NCI-H2196 treated with DMSO at 0.1 percent for 48 hours (cell line): ENCODE results near the gene SYNE4.

Experiments used
- DNase-seq: peaks from one replicate; lab custom pipeline; 2025; ENCODE audit not compliant: unreplicated experiment; lab: John Stamatoyannopoulos, UW

The SYNE4 gene

GRCh38 chr19:36026091-36026876 lies 17.7 kb upstream of the SYNE4 start:
- no peak for DNase-seq

- DNase-seq = no peak
Measured at GRCh38 chr19:36025541-36025940, 16.9 kb upstream of the SYNE4 start.

DNA sequence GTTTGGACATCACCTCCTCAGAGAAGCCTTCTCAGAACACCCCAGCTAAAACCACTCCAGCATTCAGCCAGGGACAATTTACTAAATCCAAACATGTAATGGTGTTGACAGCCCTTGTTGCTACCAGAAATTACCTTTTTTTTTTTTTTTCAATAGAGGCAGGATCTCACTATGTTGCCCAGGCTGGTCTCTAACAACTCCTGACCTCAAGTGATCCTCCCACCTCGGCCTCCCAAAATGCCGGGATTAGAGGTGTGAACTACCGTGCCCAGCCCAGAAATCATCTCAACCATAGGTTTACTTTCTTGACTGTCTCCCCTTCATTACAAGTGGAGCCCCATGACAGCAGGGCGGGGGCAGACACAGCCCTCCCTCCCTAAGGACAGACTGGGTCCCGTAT lies 14.8 kb upstream of the SYNE4 start:
- no peak for DNase-seq

DNA sequence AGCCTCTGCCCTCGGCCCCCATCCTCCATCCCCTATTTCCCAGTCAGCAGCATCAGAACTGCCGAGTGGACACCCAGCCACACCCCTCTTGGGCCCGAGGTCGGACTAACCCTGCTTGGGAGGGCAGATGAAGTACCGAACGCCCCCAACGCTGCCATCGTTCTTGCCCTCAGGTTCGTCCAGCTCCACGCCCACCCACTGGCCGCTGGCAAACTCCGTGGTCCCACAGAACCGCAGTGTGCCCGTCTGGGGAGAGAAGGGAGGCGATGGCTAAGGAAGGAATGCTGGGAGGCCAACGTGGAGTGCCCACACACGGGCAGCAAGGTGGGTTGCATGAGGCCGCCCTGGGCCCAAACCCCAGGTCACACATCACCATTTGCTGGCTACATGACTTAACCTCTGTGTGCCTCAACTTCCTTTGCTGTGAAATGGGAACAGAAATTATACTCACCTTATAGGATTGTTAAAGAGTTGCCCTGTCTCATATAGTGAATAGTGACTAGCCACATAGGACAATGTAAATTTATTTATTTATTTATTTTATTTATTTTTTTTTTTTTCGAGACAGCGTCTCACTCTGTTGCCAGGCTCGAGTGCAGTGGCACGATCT lies 10.6 kb upstream of the SYNE4 start:
- DNase-seq = no peak

DNA sequence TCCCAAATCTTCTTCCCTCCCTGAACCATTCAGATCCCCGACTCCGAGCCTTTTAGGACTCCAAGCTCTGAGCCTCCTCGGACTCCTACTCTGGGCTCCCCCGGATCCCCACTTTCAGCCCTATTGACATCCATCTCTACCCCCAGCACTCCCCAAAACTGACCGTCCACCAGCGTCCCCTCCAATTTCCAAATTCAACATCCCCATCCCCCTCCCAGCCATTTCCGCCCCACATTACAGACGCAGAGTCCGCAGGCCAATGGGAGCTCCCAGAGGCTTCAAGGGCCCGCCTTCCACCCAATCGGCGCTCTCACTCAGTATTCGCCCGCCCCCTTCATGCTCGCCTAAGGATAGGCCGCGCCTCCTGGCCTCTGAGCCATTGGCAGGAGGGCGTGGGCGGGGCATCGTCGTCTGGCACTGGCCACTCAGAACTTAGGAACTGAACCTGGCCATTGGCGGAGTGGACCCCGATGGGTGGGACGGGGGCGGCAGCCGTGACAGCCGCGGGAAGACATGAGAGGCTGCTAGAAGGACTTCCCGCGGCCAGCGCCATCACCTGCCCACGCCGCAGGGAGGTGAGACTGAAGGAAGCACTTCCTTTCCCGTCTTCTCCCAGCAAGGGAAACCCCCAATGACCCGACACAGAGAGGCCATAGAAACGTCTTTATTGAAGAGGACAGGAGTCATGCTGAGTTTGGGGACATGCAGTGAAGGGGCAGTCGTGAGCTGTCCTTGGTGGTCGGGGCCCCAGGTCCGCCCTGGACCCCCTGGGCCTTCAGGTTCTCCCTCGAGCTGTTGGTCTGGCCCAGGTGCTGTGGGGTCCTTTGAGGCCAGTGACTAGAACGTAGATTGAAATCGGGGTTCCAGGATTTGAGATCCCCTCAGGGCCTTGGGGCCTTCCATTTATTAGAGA lies 5.7 kb upstream of the SYNE4 start, which contains the start of gene ALKBH6:
TSS of gene ALKBH6 (minus strand) at position 202 of the 913 bp plus-strand sequence. CDS start 816 bp downstream, outside the sequence.
- DNase-seq = peak; percentile 99

DNA sequence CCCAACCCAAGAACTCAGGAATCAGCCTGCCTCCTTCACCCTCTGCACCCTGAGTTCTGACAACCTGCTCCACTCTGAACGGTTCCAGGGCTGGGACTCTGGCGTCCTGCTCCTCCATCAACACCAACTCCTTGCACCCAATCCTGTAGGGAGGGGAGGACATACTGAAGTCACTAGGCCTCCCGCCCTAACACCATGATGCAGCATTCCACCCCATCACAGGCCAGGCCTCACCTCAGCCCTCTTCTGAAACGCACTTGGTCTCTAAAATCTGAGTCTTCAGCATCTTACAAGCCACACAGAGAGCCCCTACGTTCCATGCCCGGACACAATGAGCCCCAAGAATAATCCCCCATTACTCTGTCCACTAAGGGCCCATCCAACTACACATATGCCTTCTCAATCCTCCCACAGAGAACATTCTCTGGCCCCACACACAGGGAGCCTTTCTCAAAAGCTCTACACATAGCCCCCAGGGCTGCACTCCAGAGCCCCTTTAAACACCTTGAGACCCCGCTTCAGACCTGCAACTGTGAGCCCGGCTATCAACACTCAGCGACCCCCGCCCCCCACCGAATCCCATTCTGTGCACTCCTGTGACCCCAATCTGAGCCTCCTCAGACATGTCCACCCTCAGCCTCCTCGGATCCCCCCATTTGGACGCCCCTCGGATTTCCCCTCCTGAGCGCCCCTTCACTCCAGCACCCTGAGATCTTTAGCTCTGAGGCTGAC lies 4.8 kb upstream of the SYNE4 start:
- no peak for DNase-seq

DNA sequence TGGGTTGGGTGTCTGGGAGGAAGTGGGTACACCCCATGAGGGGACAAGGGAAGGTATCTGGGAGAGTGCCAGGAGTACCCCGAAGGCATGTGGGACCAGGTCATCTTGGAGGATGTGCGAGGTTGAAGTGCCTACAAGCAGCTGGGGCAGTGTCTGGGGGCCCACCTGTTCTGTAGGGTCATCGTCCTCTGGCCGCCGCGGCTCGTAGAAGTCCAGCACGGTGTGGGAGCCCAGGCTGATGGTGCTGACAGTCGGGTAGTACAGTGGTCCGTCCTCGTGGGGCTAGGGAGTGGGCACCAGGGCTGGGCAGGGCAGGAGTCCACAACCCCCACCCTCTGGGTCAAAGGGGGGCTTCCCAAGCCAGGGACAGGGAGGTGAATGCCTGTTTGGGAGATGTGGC lies 1.8 kb upstream of the SYNE4 start:
- no peak for DNase-seq

DNA sequence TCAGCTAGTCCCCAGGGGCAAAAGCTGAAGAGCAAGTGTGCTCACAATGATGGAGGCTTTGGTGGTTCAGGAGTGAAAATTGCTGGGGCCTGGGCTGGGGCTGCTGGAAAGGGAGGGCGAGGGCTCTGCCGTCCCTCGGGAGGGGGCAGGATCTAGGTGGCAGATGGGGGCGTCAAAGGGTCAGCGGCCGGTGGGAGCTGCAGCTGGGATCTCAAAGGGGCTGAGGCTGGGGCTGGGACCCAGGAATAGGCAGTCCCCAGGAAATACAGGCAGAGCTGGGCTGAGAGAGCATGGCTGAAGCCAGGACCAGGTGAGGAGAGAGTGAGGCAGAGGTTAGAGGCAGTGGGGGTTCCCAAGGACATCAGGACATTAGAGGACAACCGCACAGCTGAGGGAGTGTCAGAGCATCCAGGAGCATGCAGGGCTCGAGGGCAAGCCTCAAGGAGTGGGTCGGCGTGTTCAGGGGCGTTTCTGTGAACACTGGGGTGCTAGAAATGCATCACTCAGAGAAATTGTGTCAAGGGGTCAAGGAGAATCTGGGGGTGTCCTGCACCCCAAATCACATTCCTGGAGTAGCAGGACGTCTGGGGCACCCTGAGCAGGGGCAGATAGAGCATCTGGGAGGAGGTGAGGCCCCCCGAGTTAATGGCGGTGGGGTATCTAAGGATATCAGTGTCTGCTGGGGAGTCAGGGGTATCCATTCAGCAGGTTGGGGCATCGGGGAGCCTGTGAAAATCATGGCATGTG lies 1.2 kb upstream of the SYNE4 start:
- DNase-seq = no peak

DNA sequence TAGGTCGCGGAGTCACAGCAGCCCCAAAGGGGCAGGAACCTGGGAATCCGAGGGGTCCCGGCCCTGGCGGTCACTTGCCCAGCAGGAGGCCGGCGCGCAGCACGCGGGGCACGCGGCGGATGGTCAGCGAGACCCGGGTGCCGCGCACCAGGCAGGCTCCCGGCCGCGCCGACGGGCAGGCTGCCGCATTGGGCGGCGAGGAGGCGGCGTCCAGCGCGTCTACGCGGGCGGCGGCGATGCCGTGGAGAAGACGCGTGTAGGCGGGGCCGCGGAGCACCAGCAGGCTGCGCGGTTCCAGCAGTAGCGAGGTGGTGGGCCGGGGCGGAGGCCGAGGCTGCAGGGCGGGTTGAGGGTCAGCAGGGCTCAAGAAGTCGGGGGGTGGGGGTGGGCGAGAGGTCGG lies 607 bp upstream of the SYNE4 start:
- peak; percentile 59 for DNase-seq

DNA sequence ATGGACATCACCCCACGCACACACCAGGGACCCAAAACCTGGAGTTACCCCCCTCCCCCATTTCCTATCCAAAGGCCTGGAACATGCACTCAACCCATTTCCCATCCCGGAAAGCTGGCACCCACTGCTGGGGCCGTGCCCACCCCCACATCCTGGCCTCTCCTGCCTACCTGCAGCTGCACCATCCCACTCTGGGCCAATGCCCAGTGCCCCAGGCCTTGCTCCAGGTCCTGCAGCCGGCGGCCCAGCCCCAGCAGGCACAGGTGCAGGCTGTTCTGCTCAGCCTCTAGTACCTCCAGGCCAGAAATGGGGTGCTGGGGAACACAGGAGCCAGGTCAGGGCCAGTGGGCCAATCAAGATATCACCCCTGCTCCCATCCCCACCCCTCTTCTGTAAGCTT lies 1.7 kb downstream of the SYNE4 start:
- no peak for DNase-seq

GRCh38 chr19:36003284-36003683 lies 5.3 kb downstream of the SYNE4 start:
- DNase-seq = no peak

DNA sequence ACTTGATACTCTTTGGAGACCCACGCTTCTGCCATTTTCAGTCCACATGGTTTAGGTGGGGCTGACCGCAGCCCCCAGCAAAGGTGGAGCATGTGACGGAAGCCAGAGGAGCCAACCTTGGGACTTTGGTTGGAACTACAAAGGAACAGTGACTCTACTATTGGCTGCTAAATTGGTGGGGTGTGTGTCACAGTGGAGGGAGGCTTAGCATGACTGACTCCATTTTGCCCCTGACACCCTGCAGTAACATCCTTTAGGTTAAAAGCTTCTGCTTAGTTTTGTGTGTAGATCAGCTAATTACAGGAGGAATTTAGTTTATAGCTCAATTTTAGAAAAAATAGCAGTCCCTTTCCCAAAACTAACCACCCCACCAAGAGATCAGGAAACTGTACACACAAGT lies 7.0 kb downstream of the SYNE4 start:
- no peak for DNase-seq

DNA sequence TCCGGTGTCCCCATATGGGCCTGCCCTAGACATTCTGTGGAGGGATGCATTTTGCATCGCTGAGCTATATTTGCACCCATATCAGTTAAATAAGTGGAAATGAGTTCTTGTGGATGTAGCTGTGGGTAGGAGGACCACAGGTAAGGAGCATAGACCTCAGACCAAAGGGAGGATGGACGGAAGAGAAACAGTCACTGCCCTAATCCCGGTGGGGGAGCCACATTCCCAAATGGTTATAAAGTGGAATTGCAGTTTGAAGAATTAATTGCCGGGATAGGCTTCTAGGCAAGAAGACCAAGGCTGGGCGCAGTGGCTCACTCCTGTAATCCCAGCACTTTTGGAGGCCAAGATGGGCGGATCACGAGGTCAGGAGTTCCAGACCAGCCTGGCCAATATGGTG lies 11.8 kb downstream of the SYNE4 start:
- DNase-seq = no peak

DNA sequence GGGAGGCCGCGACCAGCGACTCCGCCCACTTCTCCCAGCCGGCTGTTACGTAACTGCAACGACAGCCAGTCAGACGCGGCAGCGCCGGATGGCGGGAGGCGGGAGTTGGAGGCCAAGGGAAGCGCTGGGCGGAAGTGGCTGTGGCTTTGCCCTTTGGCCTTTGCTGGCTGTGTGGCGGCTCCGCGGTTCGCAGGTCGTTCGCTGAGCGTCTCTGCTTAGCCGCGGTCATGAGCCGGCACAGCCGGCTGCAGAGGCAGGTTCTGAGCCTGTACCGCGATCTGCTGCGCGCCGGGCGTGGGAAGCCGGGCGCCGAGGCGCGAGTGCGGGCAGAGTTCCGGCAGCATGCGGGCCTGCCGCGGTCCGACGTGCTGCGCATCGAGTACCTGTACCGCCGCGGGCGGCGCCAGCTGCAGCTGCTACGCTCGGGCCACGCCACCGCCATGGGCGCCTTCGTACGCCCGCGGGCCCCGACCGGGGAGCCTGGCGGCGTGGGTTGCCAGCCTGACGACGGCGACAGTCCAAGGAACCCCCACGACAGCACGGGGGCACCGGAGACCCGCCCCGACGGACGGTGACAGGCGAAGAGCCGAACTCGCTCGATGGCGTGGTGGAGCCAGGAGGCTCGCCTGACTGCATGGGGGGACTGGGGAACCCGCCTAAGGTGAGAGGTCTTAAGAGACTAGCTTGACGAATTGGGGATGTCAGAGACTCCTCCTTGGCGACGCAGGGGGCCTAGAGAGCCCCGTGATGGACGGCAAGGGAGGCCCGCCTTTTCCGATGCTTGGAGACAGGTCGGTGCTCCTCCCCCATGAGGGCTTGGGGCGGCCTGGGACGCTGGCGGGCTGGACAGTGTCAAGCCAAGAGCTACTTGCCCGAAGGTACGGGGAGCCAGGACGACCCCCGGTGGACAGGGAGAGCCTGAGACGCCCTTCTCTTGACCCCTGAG lies 13.3 kb downstream of the SYNE4 start, which contains the start of gene SDHAF1:
TSS of gene SDHAF1 (plus strand) at position 141 of the 946 bp plus-strand sequence. CDS start at position 228, 87 bp downstream.
- peak; percentile 88 for DNase-seq

DNA sequence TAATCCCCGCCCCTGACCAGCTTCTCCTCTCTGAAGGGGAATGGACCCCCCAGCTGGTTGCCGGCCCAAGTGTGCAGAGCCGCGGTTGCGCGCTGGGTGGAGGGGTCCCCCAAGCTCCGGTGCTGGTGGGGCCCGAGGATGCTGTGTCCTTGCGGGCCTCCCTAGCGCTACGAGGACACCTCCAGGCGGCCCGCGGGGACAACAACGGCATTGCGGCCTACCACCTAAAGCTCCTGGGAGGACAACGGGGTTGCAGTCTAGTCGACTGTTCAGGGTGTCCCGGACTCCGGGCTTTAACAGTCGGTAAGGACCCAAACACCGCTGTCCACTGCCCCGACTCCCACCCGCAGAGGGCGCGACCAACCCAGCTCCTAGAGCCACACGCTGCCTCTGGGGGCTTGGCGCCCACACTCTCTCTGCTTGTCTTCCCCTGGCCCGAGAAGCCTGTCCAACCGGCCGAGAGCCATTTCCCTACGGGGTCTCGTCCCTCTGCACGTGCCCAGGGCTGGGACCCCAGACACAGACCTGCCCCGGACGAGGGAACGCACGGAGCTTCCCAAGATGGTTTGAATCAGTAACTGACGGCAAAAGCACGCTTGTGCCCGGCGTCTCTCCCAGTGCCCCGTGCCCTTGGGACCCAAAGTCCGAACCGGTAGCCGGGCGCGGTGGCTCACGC lies 14.6 kb downstream of the SYNE4 start:
- no peak for DNase-seq

DNA sequence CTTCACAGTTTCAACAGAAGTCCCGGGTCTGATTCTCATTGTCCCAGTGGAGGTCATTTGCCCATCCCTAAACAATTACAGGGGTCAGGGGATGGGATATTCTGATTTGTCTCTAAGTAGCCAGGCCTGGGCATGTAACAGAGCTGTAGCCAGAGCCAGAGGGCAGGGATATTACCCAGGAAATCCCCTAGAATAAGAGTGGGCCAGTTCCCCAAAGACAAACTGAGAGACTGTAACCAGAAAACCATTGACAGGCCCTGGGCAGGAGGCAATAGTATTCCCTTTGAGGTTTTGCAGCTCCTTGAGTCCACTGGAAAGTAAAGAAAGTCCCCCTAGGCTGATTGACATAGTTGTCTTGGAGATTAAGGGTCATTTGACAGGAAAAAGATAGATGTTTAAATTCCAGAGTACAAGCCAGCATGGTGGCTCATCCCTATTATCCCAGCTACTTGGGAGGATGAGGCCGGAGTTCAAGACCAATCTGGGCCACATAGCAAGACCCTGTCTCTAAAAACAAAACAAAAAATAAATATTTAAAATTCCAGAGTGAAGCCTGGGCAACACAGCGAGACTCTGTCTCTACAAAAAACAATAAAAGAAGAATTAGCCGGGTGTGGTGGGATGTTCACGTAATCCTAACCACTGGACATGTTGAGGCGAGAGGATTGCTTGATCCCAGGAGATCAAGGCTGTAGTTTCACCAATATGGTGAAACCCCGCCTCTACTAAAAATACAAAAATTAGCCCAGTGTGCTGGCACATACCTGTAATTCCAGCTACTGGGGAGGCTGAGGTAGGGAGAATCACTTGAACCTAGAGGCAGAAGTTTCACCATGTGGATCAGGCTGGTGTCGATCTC lies 15.5 kb downstream of the SYNE4 start:
- no peak for DNase-seq

GRCh38 chr19:35991731-35992450 lies 16.7 kb downstream of the SYNE4 start:
- DNase-seq = no peak
